MM.1S (cell line): ENCODE results near the gene DHRSX.

Source experiments
- EZH2 ChIP-seq: fragments of 300-600 bp; sonication (generic); optimal IDR thresholded peaks from 2 replicates; pipeline ENCODE3; 2017; ENCODE audit warnings: low read depth, mild to moderate bottlenecking, antibody characterized with exemption, low read length, mixed read lengths
- TF ChIP-seq, protein P1 (sequence below): fragments of 300-600 bp; sonication (generic); IDR thresholded peaks from 2 replicates; pipeline ENCODE4 v1.5.1; 2016; ENCODE audit warnings: antibody characterized with exemption, low read length, mixed read lengths

DNA sequence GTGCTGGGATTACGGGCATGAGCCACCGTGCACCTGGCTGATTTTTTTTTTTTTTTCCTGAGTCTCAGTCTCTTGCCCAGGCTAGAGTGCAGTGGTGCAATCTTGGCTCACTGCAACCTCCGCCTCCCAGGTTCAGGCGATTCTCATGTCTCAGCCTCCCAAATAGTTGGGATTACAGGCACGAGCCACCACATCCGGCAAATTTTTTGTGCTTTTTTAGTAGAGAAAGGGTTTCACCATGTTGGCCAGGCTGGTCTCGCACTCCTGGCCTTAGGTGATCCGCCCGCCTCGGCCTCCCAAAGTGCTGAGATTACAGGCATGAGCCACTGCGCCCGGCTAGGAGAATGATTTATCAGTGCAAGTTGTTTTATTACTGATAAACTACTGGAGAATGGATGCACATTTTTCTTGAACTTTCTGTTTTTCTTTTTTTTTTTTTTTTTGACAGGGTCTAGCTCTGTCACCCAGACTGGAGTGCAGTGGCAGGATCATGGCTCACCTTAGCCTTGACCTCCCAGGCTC lies 39.7 kb upstream of the DHRSX start:
- TF ChIP-seq, protein P1, sequence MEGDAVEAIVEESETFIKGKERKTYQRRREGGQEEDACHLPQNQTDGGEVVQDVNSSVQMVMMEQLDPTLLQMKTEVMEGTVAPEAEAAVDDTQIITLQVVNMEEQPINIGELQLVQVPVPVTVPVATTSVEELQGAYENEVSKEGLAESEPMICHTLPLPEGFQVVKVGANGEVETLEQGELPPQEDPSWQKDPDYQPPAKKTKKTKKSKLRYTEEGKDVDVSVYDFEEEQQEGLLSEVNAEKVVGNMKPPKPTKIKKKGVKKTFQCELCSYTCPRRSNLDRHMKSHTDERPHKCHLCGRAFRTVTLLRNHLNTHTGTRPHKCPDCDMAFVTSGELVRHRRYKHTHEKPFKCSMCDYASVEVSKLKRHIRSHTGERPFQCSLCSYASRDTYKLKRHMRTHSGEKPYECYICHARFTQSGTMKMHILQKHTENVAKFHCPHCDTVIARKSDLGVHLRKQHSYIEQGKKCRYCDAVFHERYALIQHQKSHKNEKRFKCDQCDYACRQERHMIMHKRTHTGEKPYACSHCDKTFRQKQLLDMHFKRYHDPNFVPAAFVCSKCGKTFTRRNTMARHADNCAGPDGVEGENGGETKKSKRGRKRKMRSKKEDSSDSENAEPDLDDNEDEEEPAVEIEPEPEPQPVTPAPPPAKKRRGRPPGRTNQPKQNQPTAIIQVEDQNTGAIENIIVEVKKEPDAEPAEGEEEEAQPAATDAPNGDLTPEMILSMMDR, result no peak
- TF ChIP-seq EZH2, result no peak
